H1 (cell line): Measurements from ENCODE around the gene STX8.

Experiments
- ATF3 ChIP-seq: IDR thresholded peaks from 2 replicates; pipeline ENCODE4 v1.6.1; 2011; ENCODE audit warnings: low read depth, mild to moderate bottlenecking, low read length; ENCODE audit not compliant: insufficient read depth
- BACH1 ChIP-seq: IDR thresholded peaks from 2 replicates; pipeline ENCODE4 v1.6.1; 2012; ENCODE audit warnings: low read length, improper control_type of control experiment
- BRCA1 ChIP-seq: IDR thresholded peaks from 2 replicates; pipeline ENCODE4 v1.6.1; 2012; ENCODE audit warnings: low read depth, low read length, improper control_type of control experiment
- CTCF ChIP-seq, 3 experiments: IDR thresholded peaks; 1 replicate in 2 of 3; 2 replicates in 1 of 3; pipeline versions ENCODE4 v1.5.1 to v1.6.1; 2011; ENCODE audit warnings: low read length in 3 of 3, mild to moderate bottlenecking in 3 of 3, inconsistent platforms in 2 of 3, low read depth in 1 of 3, moderate library complexity in 1 of 3; ENCODE audit not compliant: insufficient read depth in 1 of 3; ENCODE audit errors: control extremely low read depth in 1 of 3
- EZH2 ChIP-seq: fragments of 200-600 bp; sonication (generic); IDR thresholded peaks from 2 replicates; pipeline ENCODE4 v1.7.1; 2012; ENCODE audit warnings: low read depth, mild to moderate bottlenecking, moderate library complexity, low read length, inconsistent platforms; ENCODE audit not compliant: severe bottlenecking
- HDAC2 ChIP-seq, 2 experiments: fragments of 300-600 bp in 1 of 2; sonication (generic) in 1 of 2; IDR thresholded peaks; 2 replicates each; pipeline ENCODE4 v1.6.1; 2011 to 2012; ENCODE audit warnings: low read depth in 2 of 2, low read length in 2 of 2, mild to moderate bottlenecking in 2 of 2, moderate library complexity in 2 of 2, borderline replicate concordance in 1 of 2, inconsistent platforms in 1 of 2
- POLR2A ChIP-seq, 2 experiments: IDR thresholded peaks; 1 replicate in 1 of 2; 2 replicates in 1 of 2; pipeline ENCODE4 v1.6.1; 2011; ENCODE audit warnings: low read depth in 2 of 2, low read length in 2 of 2, mild to moderate bottlenecking in 2 of 2; ENCODE audit errors: control extremely low read depth in 1 of 2

- TF ChIP-seq CTCF (IDR thresholded peaks at IDR 0.05; ENCODE audit: control extremely low read depth in 1 of 3, insufficient read depth in 1 of 3, low read depth in 1 of 3, low read length in 3 of 3) (no peak), BRCA1 (no peak), POLR2A (IDR thresholded peaks at IDR 0.05; ENCODE audit: control extremely low read depth in 1 of 2, low read depth in 2 of 2, low read length in 2 of 2) (no peak), HDAC2 (IDR thresholded peaks at IDR 0.05; ENCODE audit: borderline replicate concordance in 1 of 2, low read depth in 2 of 2, low read length in 2 of 2) (no peak), EZH2 (no peak), ATF3 (no peak), BACH1 (no peak)
Observed at GRCh38 chr17:9226130-9226793, 349.4 kb downstream of the STX8 start.
